HCT116 (cell line): ENCODE measurements around the gene OPCML. TPM values are rescaled to one million over a fixed set of nuclear protein-coding genes. Genes with fewer than 3 reads are reported as not detected.

ENCODE experiments used
- ATAC-seq: fragments of 200-7000 bp; cut with Tn5 transposase; 2 replicates; pipeline ENCODE4 v1.9.1; 2020; ENCODE audit warnings: mild to moderate bottlenecking, moderate library complexity
- BruUV-seq: library from RNA; stranded (reverse); fragments of 400-500 nt; replicated peaks from 2 replicates; lab custom pipeline; 2021; lab: Mats Ljungman, UMichigan
- CTCF ChIA-PET: fragments of 300-600 bp; sonication (Branson Sonifier 250); formaldehyde crosslinking; loops from one replicate; lab custom pipeline; 2021; ENCODE audit warnings: antibody characterized with exemption; lab: Charles Lee
- POLR2A ChIA-PET: fragments of 300-600, 350-600 bp; sonication (Branson Sonifier 250); formaldehyde crosslinking; loops from one replicate; lab custom pipeline; 2021; ENCODE audit warnings: antibody characterized with exemption; lab: Charles Lee
- RAD21 ChIA-PET, 2 experiments: fragments of 300-600 bp; sonication (Branson Sonifier 250); formaldehyde crosslinking; loops; one replicate each; lab custom pipeline; 2023; ENCODE audit warnings: low total read pairs in 2 of 2; ENCODE audit not compliant: uncharacterized antibody in 2 of 2, unreplicated experiment in 2 of 2, low non-redundant PET in 1 of 2; lab: Charles Lee
- DNase-seq: peaks from one replicate; pipeline ENCODE4 v3.0.0-alpha.2; 2010; ENCODE audit warnings: low read depth, low spot score
- H2AFZ ChIP-seq: fragments of 200-600 bp; shearing (Covaris generic), sonication (generic); 2 replicates; pipeline ENCODE4 v1.6.1; 2017; ENCODE audit warnings: low read depth, mixed run types, mixed read lengths, antibody characterized with exemption, low read length; ENCODE audit not compliant: poor library complexity, severe bottlenecking
- H3K27ac ChIP-seq: 2 replicates; pipeline ENCODE4 v1.5.1; 2012; ENCODE audit warnings: low read depth, low read length
- H3K27me3 ChIP-seq: fragments of 200-600 bp; sonication (generic); 2 replicates; pipeline ENCODE4 v1.6.1; 2016; ENCODE audit warnings: mixed run types, low read length, mixed read lengths; ENCODE audit not compliant: insufficient read depth
- H3K36me3 ChIP-seq, 2 experiments: fragments of 200-500 bp in 1 of 2; fragments of 200-600 bp in 1 of 2; sonication (Bioruptor generic) in 1 of 2; sonication (generic) in 1 of 2; 2 replicates each; pipeline versions ENCODE4 v1.5.1 to v1.6.1; 2014 to 2016; ENCODE audit warnings: low read length in 2 of 2, inconsistent platforms in 1 of 2, mixed read lengths in 1 of 2, mixed run types in 1 of 2; ENCODE audit not compliant: insufficient read depth in 2 of 2, control insufficient read depth in 1 of 2
- H3K4me1 ChIP-seq, 2 experiments: fragments of 200-600 bp in 1 of 2; sonication (generic) in 1 of 2; 2 replicates each; pipeline versions ENCODE4 v1.5.1 to v1.6.1; 2012 to 2017; ENCODE audit warnings: low read length in 2 of 2, inconsistent platforms in 1 of 2, mild to moderate bottlenecking in 1 of 2, mixed read lengths in 1 of 2, mixed run types in 1 of 2, moderate library complexity in 1 of 2; ENCODE audit not compliant: insufficient read depth in 2 of 2, control insufficient read depth in 1 of 2
- H3K4me2 ChIP-seq: fragments of 200-600 bp; sonication (generic); 2 replicates; pipeline ENCODE4 v1.6.1; 2017; ENCODE audit warnings: mixed run types, low read length, mixed read lengths
- H3K4me3 ChIP-seq, 2 experiments: fragments of 200-600 bp in 1 of 2; sonication (generic) in 1 of 2; replicated peaks in 1 of 2; 2 replicates each; pipeline ENCODE4 v1.5.1; 2011 to 2016; ENCODE audit warnings: low read length in 2 of 2, control low read depth in 1 of 2, low read depth in 1 of 2, mild to moderate bottlenecking in 1 of 2, mixed read lengths in 1 of 2, mixed run types in 1 of 2
- H3K79me2 ChIP-seq: fragments of 200-600 bp; sonication (generic); 2 replicates; pipeline ENCODE4 v1.6.1; 2017; ENCODE audit warnings: mild to moderate bottlenecking, mixed run types, low read length, moderate library complexity, mixed read lengths; ENCODE audit not compliant: insufficient read depth
- H3K9ac ChIP-seq: fragments of 200-600 bp; sonication (generic); 2 replicates; pipeline ENCODE4 v1.6.1; 2016; ENCODE audit warnings: low read length, mixed read lengths
- H3K9me2 ChIP-seq: fragments of 200-600 bp; sonication (generic), shearing (Covaris generic); 2 replicates; pipeline ENCODE4 v1.6.1; 2017; ENCODE audit warnings: mixed run types, mild to moderate bottlenecking, moderate library complexity; ENCODE audit not compliant: insufficient read depth
- H3K9me3 ChIP-seq, 2 experiments: fragments of 200-500 bp in 1 of 2; fragments of 200-600 bp in 1 of 2; sonication (Bioruptor generic) in 1 of 2; sonication (generic) in 1 of 2; 2 replicates each; pipeline ENCODE4 v1.6.1; 2014 to 2017; ENCODE audit warnings: low read length in 2 of 2, mixed read lengths in 2 of 2, inconsistent platforms in 1 of 2, low read depth in 1 of 2, mild to moderate bottlenecking in 1 of 2, mixed run types in 1 of 2, moderate library complexity in 1 of 2; ENCODE audit not compliant: control insufficient read depth in 1 of 2, insufficient read depth in 1 of 2
- H4K20me1 ChIP-seq: fragments of 200-600 bp; sonication (generic), shearing (Covaris generic); 2 replicates; pipeline ENCODE4 v1.6.1; 2017; ENCODE audit warnings: mixed run types, mild to moderate bottlenecking, moderate library complexity; ENCODE audit not compliant: insufficient read depth
- ATF3 ChIP-seq: IDR thresholded peaks from 2 replicates; pipeline ENCODE4 v1.6.1; 2012
- CEBPB ChIP-seq: IDR thresholded peaks from 2 replicates; pipeline ENCODE4 v1.6.1; 2012; ENCODE audit warnings: low read depth
- EGR1 ChIP-seq: IDR thresholded peaks from 2 replicates; pipeline ENCODE4 v1.6.1; 2012; ENCODE audit warnings: low read depth
- ELF1 ChIP-seq: IDR thresholded peaks from 2 replicates; pipeline ENCODE4 v1.6.1; 2012; ENCODE audit warnings: low read depth, borderline replicate concordance
- FOSL1 ChIP-seq: IDR thresholded peaks from 2 replicates; pipeline ENCODE4 v1.6.1; 2012; ENCODE audit warnings: low read depth
- JUND ChIP-seq: IDR thresholded peaks from 2 replicates; pipeline ENCODE4 v1.6.1; 2012
- RAD21 ChIP-seq: IDR thresholded peaks from 2 replicates; pipeline ENCODE4 v1.6.1; 2012; ENCODE audit warnings: low read depth, mild to moderate bottlenecking
- SIN3A ChIP-seq: IDR thresholded peaks from 2 replicates; pipeline ENCODE4 v1.6.1; 2012; ENCODE audit warnings: low read depth
- YY1 ChIP-seq: IDR thresholded peaks from 2 replicates; pipeline ENCODE4 v1.6.1; 2011; ENCODE audit warnings: low read length, low read depth, moderate library complexity, mild to moderate bottlenecking; ENCODE audit not compliant: insufficient replicate concordance; ENCODE audit errors: extremely low read depth
- ZBTB33 ChIP-seq: IDR thresholded peaks from 2 replicates; pipeline ENCODE4 v1.6.1; 2011; ENCODE audit warnings: mild to moderate bottlenecking, low read length, moderate library complexity; ENCODE audit not compliant: insufficient replicate concordance; ENCODE audit errors: extremely low read depth
- intact Hi-C: fragments of 100-400 bp; cut with micrococcal nuclease; formaldehyde crosslinking; loops from 2 replicates; pipeline ENCODE4 v1.10.0; 2022
- total RNA-seq: library from RNA; stranded (reverse); gene quantifications from one replicate; pipeline ENCODE4 v1.2.1, GENCODE V29; 2021; ENCODE audit not compliant: unreplicated experiment

OPCML gene
- total RNA-seq, 1 experiment from 2014 or later = not detected

GRCh38 chr11:132586801-132587200 lies 945.5 kb downstream of the OPCML start:
- no peak overlapping the region for H2AFZ ChIP-seq
- no peak overlapping the region for H3K9ac ChIP-seq
- ChIA-PET POLR2A (no interaction called here), RAD21 (no interaction called here), CTCF (no interaction called here)
- no peaks in the 10 kb centered on the region for H3K9me2 ChIP-seq
- no peak overlapping the region for H3K4me2 ChIP-seq
- TF ChIP-seq FOSL1 = no peak
- no peak for TF ChIP-seq RAD21
- TF ChIP-seq SIN3A = no peak
- TF ChIP-seq EGR1 = no peak
- no peak for TF ChIP-seq ELF1
- no peak for TF ChIP-seq YY1
- no peaks in the 10 kb centered on the region for H3K4me1 ChIP-seq
- no peaks in the 10 kb centered on the region for H3K79me2 ChIP-seq
- BruUV-seq = no TSS peak
- no peak overlapping the region for H3K4me3 ChIP-seq
- no peak for DNase-seq
- H3K36me3 ChIP-seq = no peaks in the 10 kb centered on the region
- no peaks in the 10 kb centered on the region for H4K20me1 ChIP-seq
- H3K27ac ChIP-seq = no peak overlapping the region
- ATAC-seq = no peak
- peaks cover 4 to 26% of the 10 kb centered on the region in 2 experiments; a peak in 2 of 4 replicates for H3K9me3 ChIP-seq
- intact Hi-C loops = no loop called here
- H3K27me3 ChIP-seq = no peaks in the 10 kb centered on the region

GRCh38 chr11:132579634-132580327 lies 952.5 kb downstream of the OPCML start:
- BruUV-seq = no TSS peak
- Histone ChIP-seq H3K79me2 (no peaks in the 10 kb centered on the region), H3K9ac (no peak overlapping the region), H3K9me2 (no peaks in the 10 kb centered on the region), H3K9me3 (peaks cover 19 to 32% of the 10 kb centered on the region in 2 experiments; a peak in 3 of 4 replicates), H3K4me3 (no peak overlapping the region), H3K4me1 (no peaks in the 10 kb centered on the region), H2AFZ (no peak overlapping the region), H3K27ac (no peak overlapping the region), H4K20me1 (no peaks in the 10 kb centered on the region), H3K36me3 (no peaks in the 10 kb centered on the region), H3K27me3 (no peaks in the 10 kb centered on the region), H3K4me2 (no peak overlapping the region)
- ChIA-PET CTCF (no interaction called here), POLR2A (no interaction called here), RAD21 (no interaction called here)
- intact Hi-C loops = no loop called here
- no peak for ATAC-seq
- no peak for TF ChIP-seq ATF3
- no peak for TF ChIP-seq JUND
- no peak for TF ChIP-seq CEBPB
- no peak for TF ChIP-seq ZBTB33
- DNase-seq = no peak
